A204.1 (cell line): ENCODE results near the gene PARD6A.
A peak's percentile ranks its signal among the peaks of the same experiment; 100 is the strongest.

Experiments used
- FAIRE-seq: peaks from 2 replicates; lab custom pipeline; 2012; peaks lifted over from hg19 to GRCh38; lab: Jason Lieb, UNC

Gene PARD6A

GRCh38 chr16:67660564-67661028 lies at the start of gene PARD6A:
Gene PARD6A (plus strand): TSS chr16:67660960. CDS start chr16:67661039, 79 bp downstream.
- FAIRE-seq = peak; percentile 93

GRCh38 chr16:67613808-67614207 lies 47.0 kb upstream of the PARD6A start:
- no peak for FAIRE-seq

- no peak for FAIRE-seq
These were observed 32.5 kb upstream of the PARD6A start for GRCh38 chr16:67628216-67628615.

- no peak for FAIRE-seq
These were observed 28.2 kb upstream of the PARD6A start for GRCh38 chr16:67632415-67633172.

- FAIRE-seq = no peak
These were observed 24.0 kb upstream of the PARD6A start for GRCh38 chr16:67636713-67637112.

- FAIRE-seq = no peak
These were observed 23.1 kb upstream of the PARD6A start for GRCh38 chr16:67637625-67638024.

GRCh38 chr16:67641779-67642708 lies 18.7 kb upstream of the PARD6A start:
- no peak for FAIRE-seq

- FAIRE-seq = no peak
These were observed 16.7 kb upstream of the PARD6A start for GRCh38 chr16:67644038-67644437.

GRCh38 chr16:67645397-67646121 lies 15.2 kb upstream of the PARD6A start:
- FAIRE-seq = no peak

GRCh38 chr16:67647111-67647651 lies 13.6 kb upstream of the PARD6A start:
- FAIRE-seq = no peak

GRCh38 chr16:67647681-67648080 lies 13.1 kb upstream of the PARD6A start:
- no peak for FAIRE-seq

GRCh38 chr16:67648088-67648763 lies 12.5 kb upstream of the PARD6A start:
- FAIRE-seq = no peak

GRCh38 chr16:67648764-67649407 lies 11.9 kb upstream of the PARD6A start:
- no peak for FAIRE-seq

- FAIRE-seq = no peak
These were observed 11.2 kb upstream of the PARD6A start for GRCh38 chr16:67649494-67649931.

GRCh38 chr16:67650023-67650422 lies 10.7 kb upstream of the PARD6A start:
- FAIRE-seq = no peak

- FAIRE-seq = no peak
These were observed 9.7 kb upstream of the PARD6A start for GRCh38 chr16:67651039-67651438.

- FAIRE-seq = no peak
These were observed 8.9 kb upstream of the PARD6A start for GRCh38 chr16:67651847-67652246.

GRCh38 chr16:67652578-67653127 lies 8.1 kb upstream of the PARD6A start:
- no peak for FAIRE-seq

GRCh38 chr16:67653128-67653788 lies 7.5 kb upstream of the PARD6A start:
- FAIRE-seq = no peak

- FAIRE-seq = no peak
These were observed 6.9 kb upstream of the PARD6A start for GRCh38 chr16:67653789-67654402.
